AG04450 (cell line): ENCODE data around the gene TADA2B. TPM values are rescaled to one million over a fixed set of nuclear protein-coding genes. Genes with fewer than 3 reads are reported as not detected.

Source experiments
- CTCF ChIA-PET: fragments of 300-600, 350-600 bp; formaldehyde crosslinking; extraction: SDS; loops from one replicate; lab custom pipeline; 2022; ENCODE audit warnings: antibody characterized with exemption, inconsistent platforms; lab: Charles Lee
- POLR2A ChIA-PET: fragments of 350-600 bp; formaldehyde crosslinking; extraction: SDS; loops from one replicate; lab custom pipeline; 2021; ENCODE audit warnings: antibody characterized with exemption, inconsistent platforms; lab: Yijun Ruan, JAX
- DNase-seq: peaks from one replicate; pipeline ENCODE4 v3.0.0-alpha.2; 2011; ENCODE audit warnings: low read depth, low spot score
- H3K27ac ChIP-seq: one replicate; pipeline ENCODE4 v1.5.1; 2012; ENCODE audit warnings: low read depth, low read length, control low read depth
- H3K27me3 ChIP-seq: one replicate; pipeline ENCODE4 v1.6.0; 2012; ENCODE audit warnings: low read length; ENCODE audit not compliant: control insufficient read depth, insufficient read depth
- H3K4me3 ChIP-seq: 2 replicates; pipeline ENCODE4 v1.5.1; 2011; ENCODE audit warnings: mild to moderate bottlenecking, low read depth, low read length, control low read depth
- H3K9me3 ChIP-seq: 2 replicates; pipeline ENCODE4 v1.5.1; 2012; ENCODE audit warnings: low read length; ENCODE audit not compliant: control insufficient read depth, insufficient read depth
- polyA plus RNA-seq: library from polyadenylated mRNA; depleted of rRNA; stranded (reverse); fragments of >200 nt; gene quantifications from 2 replicates; pipeline ENCODE4 v1.2.3, GENCODE V29; 2011
- TF ChIP-seq, protein P1 (sequence below): IDR thresholded peaks from 2 replicates; pipeline ENCODE4 v1.5.1; 2011; ENCODE audit warnings: low read depth, low read length, control low read depth, inconsistent platforms

The TADA2B gene
- polyA plus RNA-seq, 1 experiment, result 6.4 TPM

DNA sequence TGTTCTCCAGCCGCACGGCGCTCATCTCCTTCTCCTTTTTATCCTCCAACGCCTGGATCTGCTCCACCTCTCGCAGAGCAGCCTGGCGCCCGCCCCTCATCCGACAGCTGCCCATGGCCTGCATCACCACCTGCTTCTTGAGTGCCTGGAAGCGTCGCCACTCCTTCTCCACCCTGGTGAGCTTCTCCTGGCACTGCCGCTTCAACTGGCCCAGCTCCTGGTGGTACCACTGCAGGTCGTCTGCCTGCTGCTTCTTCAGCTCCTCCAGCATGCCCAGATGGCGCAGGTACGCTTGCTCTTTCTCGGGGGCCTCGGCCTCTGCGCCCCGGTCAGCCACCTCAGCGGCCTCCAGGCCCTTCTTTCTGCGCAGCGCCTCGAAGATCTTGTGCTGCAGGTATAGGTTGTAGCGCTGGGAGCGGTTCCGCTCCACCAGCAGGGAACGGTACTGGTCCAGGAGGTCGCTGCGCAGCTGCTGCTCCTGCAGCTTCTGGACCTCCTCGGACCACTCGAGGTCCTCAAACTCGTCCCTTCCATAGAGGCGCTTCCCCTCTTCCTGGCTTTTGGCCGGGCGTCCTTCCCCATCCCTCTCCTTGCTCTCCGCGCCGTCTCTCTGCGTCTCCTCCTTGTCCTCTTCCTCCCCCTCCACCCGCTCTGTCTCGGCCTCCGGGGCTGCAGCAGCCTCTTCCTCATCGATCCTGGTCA is 1.2 kb upstream of the TADA2B start:
- no peak for DNase-seq
- ChIA-PET CTCF (interaction anchor here (0.7 to 1.9 kb wide), 11 partner anchors 7 to 133 kb away, joined by 3 to 38 read pairs (median 5); partner anchors contain the start of gene GRPEL1), POLR2A (interaction anchor here (0.6 to 2.2 kb wide), 4 partner anchors 11 to 144 kb away, joined by 5 to 27 read pairs (median 6); partner anchors contain the start of gene GRPEL1)
- peak overlapping the region; percentile 72 for H3K4me3 ChIP-seq
- no peaks in the 10 kb centered on the region for H3K27me3 ChIP-seq
- H3K27ac ChIP-seq, result peak overlapping the region; percentile 70
- TF ChIP-seq, protein P1, sequence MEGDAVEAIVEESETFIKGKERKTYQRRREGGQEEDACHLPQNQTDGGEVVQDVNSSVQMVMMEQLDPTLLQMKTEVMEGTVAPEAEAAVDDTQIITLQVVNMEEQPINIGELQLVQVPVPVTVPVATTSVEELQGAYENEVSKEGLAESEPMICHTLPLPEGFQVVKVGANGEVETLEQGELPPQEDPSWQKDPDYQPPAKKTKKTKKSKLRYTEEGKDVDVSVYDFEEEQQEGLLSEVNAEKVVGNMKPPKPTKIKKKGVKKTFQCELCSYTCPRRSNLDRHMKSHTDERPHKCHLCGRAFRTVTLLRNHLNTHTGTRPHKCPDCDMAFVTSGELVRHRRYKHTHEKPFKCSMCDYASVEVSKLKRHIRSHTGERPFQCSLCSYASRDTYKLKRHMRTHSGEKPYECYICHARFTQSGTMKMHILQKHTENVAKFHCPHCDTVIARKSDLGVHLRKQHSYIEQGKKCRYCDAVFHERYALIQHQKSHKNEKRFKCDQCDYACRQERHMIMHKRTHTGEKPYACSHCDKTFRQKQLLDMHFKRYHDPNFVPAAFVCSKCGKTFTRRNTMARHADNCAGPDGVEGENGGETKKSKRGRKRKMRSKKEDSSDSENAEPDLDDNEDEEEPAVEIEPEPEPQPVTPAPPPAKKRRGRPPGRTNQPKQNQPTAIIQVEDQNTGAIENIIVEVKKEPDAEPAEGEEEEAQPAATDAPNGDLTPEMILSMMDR, result no peak
- no peaks in the 10 kb centered on the region; the same call in 1 of the 2 replicates for H3K9me3 ChIP-seq

DNA sequence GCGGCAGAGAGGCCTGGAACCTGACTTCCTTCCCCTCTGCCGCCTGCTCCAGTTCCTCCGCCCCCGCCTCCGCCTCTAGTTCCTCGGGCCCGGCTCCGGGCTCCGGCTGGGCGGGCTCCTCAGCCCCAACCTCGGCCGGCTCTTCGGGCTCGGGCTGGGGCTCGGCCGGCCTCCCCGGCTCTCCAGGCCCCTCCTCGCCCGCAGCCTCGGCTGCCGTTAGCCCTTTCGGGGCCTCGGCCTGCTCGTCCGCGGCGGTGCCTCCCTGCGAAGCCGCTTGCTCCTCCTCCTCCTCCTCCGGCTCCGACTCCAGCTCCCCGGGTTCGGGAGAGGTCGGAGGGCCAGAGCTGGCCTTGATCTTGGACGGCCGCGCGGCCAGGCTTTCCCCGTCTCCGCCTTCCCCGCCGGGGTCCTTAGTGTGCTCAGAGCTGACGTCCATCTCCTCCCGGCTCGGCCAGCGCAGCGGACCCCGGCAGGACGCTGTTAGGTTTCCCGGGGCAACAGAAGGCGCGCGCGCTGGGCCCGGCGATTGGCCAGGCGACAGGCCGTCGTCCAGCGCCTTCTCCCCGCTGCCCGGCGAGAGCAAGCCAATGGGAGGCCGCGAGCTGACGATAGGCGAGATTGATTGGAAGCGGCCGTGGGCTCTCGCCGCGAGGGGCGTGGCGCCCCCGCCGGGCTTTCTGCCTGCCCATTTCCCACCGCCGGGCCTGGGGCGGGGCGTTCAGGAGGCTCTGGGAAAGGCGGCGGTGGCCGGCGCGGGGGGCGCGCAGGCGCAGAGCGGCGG is 479 bp upstream of the TADA2B start:
- POLR2A ChIA-PET, result interaction anchor here (0.6 to 2.2 kb wide), 11 partner anchors 10 to 322 kb away, joined by 3 to 27 read pairs (median 5); partner anchors contain the start of genes GRPEL1 and TBC1D14
- DNase-seq, result peak; percentile 92
- Histone ChIP-seq H3K4me3 (peak overlapping the region; percentile 72), H3K9me3 (no peaks in the 10 kb centered on the region; the same call in 1 of the 2 replicates), H3K27ac (peak overlapping the region; percentile 70), H3K27me3 (no peaks in the 10 kb centered on the region)
- CTCF ChIA-PET, result interaction anchor here (0.6 to 1.9 kb wide), 37 partner anchors 8 to 1301 kb away, joined by 3 to 38 read pairs (median 4); partner anchors contain the start of gene GRPEL1
- TF ChIP-seq, protein P1, result no peak

DNA sequence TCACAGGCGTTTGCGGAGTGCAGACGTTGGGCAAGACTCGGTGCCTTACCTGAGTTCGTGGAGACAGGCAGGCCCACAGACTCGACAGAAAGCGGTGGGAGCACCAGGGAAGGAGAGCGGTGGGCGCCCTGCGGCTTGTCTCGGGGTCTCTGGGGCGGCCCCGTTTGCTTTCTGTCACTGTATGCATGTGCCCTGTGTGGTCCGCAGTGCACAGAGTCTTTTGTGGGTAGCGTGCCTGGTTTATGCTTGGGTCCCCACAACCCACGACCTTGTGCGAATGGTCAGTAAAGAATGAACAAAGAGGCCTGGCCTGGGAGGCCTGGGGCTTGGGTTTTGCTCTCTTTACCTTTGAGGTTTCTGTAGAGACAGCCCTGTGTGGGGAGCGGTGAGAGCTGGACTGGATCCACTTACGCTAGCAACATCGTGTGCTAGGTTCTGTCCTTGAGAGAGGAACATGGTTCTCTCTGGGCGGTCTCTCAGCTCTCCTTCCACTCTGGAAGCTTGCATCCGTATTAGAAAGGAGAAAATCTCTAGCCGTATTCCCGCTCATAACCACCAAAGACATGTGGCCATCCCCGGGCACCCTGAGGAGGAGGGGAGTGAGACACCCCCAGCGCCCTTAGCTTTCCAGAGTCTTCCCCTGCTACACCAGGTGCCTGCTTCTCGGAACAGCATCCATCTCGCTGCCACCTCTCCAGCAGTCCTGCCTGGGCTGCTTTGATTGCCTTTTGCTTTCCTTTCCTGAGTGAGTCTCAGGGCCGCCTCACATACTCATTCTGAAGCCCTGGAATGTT is 1.2 kb downstream of the TADA2B start:
- H3K27ac ChIP-seq, result no peak overlapping the region
- no peaks in the 10 kb centered on the region; the same call in 1 of the 2 replicates for H3K9me3 ChIP-seq
- ChIA-PET POLR2A (interaction anchor here (1.0 to 2.2 kb wide), 6 partner anchors 8 to 135 kb away, joined by 3 to 27 read pairs (median 6); partner anchors contain the start of genes GRPEL1 and TBC1D14), CTCF (interaction anchor here (0.6 to 1.9 kb wide), 6 partner anchors 24 to 127 kb away, joined by 3 to 38 read pairs (median 5); partner anchors contain the start of gene GRPEL1)
- H3K27me3 ChIP-seq, result no peaks in the 10 kb centered on the region
- H3K4me3 ChIP-seq, result peak overlapping the region; percentile 92
- no peak for DNase-seq
- TF ChIP-seq, protein P1, result no peak

DNA sequence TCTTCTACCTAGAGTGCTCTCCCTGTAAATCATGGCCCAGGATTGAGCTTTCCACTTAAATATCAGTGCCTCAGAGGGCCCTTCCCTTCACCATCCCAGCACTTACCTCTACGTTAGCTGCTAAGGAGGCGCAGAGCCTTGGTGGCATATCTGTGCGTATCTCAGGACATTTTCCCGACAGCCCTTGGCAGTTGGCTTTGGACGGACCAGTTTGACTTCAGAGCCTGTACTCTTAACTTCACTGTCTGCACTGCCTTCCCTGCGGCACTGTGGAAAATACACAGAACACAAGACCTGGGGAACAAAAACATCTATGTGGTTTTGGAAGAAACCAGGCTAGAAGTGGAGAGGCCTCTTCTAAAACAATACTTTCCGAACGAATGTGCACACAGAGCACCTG is 2.4 kb downstream of the TADA2B start:
- Histone ChIP-seq H3K9me3 (no peaks in the 10 kb centered on the region; the same call in 1 of the 2 replicates), H3K27me3 (no peaks in the 10 kb centered on the region), H3K27ac (no peak overlapping the region), H3K4me3 (no peak overlapping the region)
- DNase-seq, result no peak
- ChIA-PET CTCF (interaction anchor here (1.1 to 1.5 kb wide), 2 partner anchors 24 to 128 kb away, joined by 3 to 6 read pairs; no protein-coding TSS in a partner anchor), POLR2A (interaction anchor here (0.6 to 1.2 kb wide), 3 partner anchors 21 to 29 kb away, joined by 3 to 5 read pairs (median 3); partner anchors contain the start of gene GRPEL1)
- TF ChIP-seq, protein P1, result no peak
